ENCODE data around the gene PDE8A. TPM values are rescaled to one million over a fixed set of nuclear protein-coding genes. Genes with fewer than 3 reads are reported as not detected.
A peak's percentile ranks its signal among the peaks of the same experiment; 100 is the strongest.
"Not testable (repeated sequence)": the region's sequence is repeated elsewhere in the genome, so short reads cannot be mapped to it uniquely, and the experiment has no call there.

Gene PDE8A
- total RNA-seq, 1 donor: 16.8 TPM

DNA sequence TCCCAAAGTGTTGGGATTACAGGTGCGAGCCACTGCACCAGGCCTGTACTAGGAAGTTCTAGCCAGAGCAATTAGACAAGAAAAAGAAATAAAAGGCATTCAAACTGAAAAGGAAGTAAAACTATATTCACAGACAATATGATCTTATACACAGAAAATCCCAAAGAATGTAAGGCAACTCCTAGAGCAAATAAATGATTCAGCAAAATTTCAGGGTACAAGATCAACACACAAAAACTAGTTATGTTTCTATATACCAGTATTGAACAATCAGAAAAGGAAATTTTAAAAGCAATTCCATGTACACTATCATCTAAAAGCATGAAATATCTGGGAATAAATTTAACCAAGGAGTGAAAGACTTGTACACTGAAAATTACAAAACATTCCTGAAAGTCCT is 180.6 kb downstream of the PDE8A start:
- no peak overlapping the region for H3K4me3 ChIP-seq (ENCODE audit: low read depth, low read length)
- no peak for DNase-seq (ENCODE audit: low read depth)
- TF ChIP-seq, protein P1, sequence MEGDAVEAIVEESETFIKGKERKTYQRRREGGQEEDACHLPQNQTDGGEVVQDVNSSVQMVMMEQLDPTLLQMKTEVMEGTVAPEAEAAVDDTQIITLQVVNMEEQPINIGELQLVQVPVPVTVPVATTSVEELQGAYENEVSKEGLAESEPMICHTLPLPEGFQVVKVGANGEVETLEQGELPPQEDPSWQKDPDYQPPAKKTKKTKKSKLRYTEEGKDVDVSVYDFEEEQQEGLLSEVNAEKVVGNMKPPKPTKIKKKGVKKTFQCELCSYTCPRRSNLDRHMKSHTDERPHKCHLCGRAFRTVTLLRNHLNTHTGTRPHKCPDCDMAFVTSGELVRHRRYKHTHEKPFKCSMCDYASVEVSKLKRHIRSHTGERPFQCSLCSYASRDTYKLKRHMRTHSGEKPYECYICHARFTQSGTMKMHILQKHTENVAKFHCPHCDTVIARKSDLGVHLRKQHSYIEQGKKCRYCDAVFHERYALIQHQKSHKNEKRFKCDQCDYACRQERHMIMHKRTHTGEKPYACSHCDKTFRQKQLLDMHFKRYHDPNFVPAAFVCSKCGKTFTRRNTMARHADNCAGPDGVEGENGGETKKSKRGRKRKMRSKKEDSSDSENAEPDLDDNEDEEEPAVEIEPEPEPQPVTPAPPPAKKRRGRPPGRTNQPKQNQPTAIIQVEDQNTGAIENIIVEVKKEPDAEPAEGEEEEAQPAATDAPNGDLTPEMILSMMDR (IDR thresholded peaks at IDR 0.05; ENCODE audit: insufficient read depth, low read depth, low read length): no peak

DNA sequence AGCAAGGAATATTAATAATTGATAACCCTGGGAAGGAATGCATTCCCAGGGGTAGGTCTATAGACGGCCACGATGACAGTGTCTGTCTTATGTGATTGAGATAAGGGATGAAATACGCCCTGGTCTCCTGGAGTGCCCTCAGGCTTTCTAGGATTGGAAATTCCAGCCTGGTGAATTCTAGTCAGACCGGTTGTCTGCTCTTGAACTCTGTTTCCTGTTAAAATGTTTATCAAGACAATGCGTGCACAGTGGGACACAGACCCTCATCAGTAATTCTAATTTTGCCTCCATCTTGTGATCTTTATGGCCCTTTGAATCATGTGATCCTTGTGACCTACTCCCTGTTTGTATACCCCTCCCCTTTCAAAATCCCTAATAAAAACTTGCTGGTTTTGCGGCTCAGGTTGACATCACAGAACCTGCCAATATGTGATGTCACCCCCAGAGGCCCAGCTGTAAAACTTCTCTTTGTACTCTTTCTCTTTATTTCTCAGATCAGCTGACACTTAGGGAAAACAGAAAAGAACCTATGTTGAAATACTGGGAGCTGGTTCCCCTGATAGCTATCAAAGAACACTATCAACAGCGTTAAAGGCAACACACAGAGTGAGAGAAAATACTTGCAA is 183.3 kb downstream of the PDE8A start:
- TF ChIP-seq, protein P1 (IDR thresholded peaks at IDR 0.05; ENCODE audit: insufficient read depth, low read depth, low read length): no peak
- H3K4me3 ChIP-seq (ENCODE audit: low read depth, low read length): no peak overlapping the region
- peak; percentile 28 for DNase-seq (ENCODE audit: low read depth)

DNA sequence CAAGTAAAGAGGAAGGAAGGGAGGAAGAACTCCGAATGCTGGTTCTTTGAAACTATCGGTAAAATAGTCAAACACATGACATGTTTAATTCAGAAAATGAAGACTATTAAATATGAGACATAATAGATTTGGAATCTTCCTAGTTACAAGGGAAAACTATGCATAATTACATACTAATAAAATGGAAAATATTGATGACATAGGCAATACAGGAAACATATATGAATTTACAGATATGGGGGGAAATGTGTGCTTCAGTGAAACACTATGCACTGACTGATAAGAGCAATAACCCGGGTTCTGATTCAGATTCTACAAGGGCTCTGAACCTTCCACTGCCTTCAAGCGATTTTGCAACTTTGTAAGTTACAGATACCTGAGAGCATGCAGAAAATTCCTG is 185.9 kb downstream of the PDE8A start:
- H3K4me3 ChIP-seq (ENCODE audit: low read depth, low read length): no peak overlapping the region
- no peak for DNase-seq (ENCODE audit: low read depth)
- TF ChIP-seq, protein P1 (IDR thresholded peaks at IDR 0.05; ENCODE audit: insufficient read depth, low read depth, low read length): no peak

DNA sequence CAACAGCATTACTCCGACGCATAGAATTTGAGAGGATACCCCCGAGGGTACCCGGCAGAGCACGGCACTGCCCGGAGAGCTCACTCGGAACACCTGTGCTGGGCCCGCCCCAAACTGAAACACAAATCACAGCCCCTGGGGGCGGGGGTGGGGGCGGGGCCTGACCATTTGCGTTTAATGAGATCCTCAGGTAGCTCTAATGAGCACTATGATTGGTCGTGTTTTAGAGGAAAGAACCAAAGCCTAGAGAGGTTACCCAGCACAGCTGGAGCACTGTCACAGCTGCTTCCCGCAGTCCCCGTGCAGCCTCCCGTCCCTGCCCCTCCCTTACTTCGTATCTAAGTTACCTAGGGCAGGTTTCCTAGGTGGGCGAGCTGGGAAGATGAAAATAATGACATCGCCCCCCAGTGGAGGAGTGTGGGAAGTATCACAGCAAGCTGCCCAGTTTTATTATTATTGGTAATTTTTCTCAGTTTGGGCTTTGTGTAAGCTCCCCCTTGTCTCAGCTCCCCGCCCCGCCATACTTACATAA is 187.1 kb downstream of the PDE8A start:
- DNase-seq (ENCODE audit: low read depth): peak; percentile 7
- TF ChIP-seq, protein P1 (IDR thresholded peaks at IDR 0.05; ENCODE audit: insufficient read depth, low read depth, low read length): peak; percentile 55
- H3K4me3 ChIP-seq (ENCODE audit: low read depth, low read length): peak overlapping the region; percentile 18

DNA sequence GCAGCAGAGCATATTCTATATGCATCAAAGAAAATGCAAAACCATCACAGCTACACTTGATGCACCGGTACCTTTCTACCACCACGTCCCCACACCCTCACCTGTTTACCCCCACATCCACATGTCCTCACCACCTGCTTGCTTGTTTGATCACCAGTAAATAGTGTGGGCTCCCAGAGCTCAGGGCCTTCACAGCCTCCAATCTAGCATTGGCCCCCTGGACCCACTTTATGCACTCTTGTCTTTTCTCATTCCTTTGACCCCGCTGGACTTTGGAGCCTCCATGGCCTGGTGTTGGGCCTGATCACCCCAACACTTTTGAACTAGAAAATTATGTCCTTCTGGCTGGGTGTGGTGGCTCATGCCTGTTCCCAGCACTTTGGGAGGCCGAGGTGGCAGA is 190.1 kb downstream of the PDE8A start:
- TF ChIP-seq, protein P1 (IDR thresholded peaks at IDR 0.05; ENCODE audit: insufficient read depth, low read depth, low read length): no peak
- H3K4me3 ChIP-seq (ENCODE audit: low read depth, low read length): no peak overlapping the region
- peak; percentile 4 for DNase-seq (ENCODE audit: low read depth)

DNA sequence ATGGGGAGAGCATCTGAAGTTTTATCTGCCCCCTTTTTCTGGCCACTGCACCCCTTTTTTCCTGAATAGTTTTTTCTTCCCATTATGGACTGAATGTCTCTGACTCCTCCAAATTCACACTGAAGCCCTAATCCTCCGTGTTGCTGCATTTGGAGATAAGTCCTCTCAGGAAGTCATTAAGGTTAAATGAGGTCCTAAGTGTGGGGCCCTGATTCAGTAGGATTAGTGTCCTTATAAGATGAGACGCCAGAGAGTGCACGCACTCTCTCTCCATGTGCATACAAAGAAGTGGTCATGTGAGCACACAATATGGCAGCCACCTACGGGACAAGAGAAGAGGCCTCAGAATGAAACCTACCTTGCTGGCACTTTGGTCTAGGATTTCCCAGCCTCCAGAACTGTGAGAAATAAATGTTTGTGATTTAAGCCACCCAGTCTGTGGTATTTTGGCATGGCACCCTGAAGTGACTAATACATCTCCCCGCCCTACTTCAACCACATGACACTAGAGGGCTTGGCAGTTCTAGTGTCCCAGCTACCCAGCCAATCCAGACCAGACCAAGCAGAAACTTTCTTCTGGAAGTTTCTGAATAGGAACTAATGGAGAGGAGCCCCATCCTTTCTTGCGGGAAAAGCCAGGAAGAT is 191.3 kb downstream of the PDE8A start:
- TF ChIP-seq, protein P1 (IDR thresholded peaks at IDR 0.05; ENCODE audit: insufficient read depth, low read depth, low read length): no peak
- DNase-seq (ENCODE audit: low read depth): no peak
- no peak overlapping the region for H3K4me3 ChIP-seq (ENCODE audit: low read depth, low read length)

DNA sequence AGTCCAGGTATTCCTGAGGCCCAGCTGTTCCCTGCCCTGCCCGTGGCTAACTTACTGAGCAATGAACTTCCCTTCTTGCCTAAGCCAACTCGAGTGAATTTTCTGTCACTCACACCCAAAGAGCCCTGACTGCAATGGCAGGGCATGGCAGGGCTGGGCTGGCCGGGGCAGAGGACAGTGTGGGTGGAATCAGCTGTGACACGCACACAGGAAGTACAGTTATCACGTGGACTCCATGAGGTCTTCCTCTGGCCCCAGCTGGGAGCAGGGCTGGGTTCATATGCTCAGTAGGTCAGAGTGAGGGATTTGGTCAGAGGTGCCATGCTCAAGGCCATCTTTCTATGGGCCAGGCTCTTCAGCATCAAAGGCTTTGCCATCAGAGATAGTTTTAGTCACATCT is 192.0 kb downstream of the PDE8A start:
- not testable (repeated sequence) for H3K4me3 ChIP-seq (ENCODE audit: low read depth, low read length); DNase-seq (ENCODE audit: low read depth)

Measured in fibroblast of villous mesenchyme (primary cell).